Brain microvascular endothelial cell (primary cell): ENCODE data around the gene CLPTM1.

ENCODE experiments used
- DNase-seq: peaks from one replicate; pipeline ENCODE4 v3.0.0-alpha.2; 2020
- H3K27ac ChIP-seq: fragments of 250-450 bp; sonication (Bioruptor Pico); 2 replicates; pipeline ENCODE4 v1.5.1; 2020; ENCODE audit warnings: mild to moderate bottlenecking, moderate library complexity
- H3K27me3 ChIP-seq: fragments of 250-450 bp; sonication (Bioruptor Pico); replicated peaks from 2 replicates; pipeline ENCODE4 v1.5.1; 2020; ENCODE audit warnings: mild to moderate bottlenecking
- H3K36me3 ChIP-seq: fragments of 250-450 bp; sonication (Bioruptor Pico); replicated peaks from 2 replicates; pipeline ENCODE4 v1.5.1; 2020; ENCODE audit warnings: mild to moderate bottlenecking
- H3K4me3 ChIP-seq: 2 replicates; pipeline ENCODE4 v1.5.1; 2011; ENCODE audit warnings: low read depth, mild to moderate bottlenecking, control low read depth, low read length, moderate library complexity
- in situ Hi-C: cut with HindIII; loops from 2 replicates; pipeline ENCODE4 v1.10.0; 2017; ENCODE audit warnings: low sequenced_read_pairs, low pct_ligation_motif_present
- TF ChIP-seq, protein P1 (sequence below): IDR thresholded peaks from 2 replicates; pipeline ENCODE4 v1.5.1; 2011; ENCODE audit warnings: low read depth, mild to moderate bottlenecking, moderate library complexity, low read length, control low read depth, inconsistent platforms; ENCODE audit errors: missing control alignments

Gene CLPTM1

DNA sequence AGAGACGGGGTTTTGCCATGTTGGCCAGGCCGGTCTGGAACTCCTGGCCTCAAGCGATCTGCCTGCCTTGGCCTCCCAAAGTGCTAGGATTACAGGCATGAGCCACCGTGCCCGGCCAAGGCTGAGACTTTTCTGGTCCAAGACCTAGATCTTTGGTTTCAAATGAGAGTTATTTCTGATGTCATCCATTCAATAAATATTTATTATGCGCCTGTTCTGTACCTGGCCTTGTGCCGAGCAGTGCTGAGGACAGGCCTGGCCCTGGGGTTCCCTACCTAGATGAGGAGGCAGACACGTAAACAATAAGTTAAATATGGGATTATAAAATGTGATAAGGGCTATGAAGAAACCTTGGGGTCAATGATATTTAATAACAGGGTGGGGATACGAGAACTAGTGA is 50.6 kb downstream of the CLPTM1 start:
- DNase-seq = no peak
- no peaks in the 10 kb centered on the region for H3K27me3 ChIP-seq
- H3K4me3 ChIP-seq = no peak overlapping the region
- H3K36me3 ChIP-seq = peaks cover 27% of the 10 kb centered on the region
- in situ Hi-C loops = no loop called here
- H3K27ac ChIP-seq = no peak overlapping the region
- TF ChIP-seq, protein P1, sequence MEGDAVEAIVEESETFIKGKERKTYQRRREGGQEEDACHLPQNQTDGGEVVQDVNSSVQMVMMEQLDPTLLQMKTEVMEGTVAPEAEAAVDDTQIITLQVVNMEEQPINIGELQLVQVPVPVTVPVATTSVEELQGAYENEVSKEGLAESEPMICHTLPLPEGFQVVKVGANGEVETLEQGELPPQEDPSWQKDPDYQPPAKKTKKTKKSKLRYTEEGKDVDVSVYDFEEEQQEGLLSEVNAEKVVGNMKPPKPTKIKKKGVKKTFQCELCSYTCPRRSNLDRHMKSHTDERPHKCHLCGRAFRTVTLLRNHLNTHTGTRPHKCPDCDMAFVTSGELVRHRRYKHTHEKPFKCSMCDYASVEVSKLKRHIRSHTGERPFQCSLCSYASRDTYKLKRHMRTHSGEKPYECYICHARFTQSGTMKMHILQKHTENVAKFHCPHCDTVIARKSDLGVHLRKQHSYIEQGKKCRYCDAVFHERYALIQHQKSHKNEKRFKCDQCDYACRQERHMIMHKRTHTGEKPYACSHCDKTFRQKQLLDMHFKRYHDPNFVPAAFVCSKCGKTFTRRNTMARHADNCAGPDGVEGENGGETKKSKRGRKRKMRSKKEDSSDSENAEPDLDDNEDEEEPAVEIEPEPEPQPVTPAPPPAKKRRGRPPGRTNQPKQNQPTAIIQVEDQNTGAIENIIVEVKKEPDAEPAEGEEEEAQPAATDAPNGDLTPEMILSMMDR = no peak

DNA sequence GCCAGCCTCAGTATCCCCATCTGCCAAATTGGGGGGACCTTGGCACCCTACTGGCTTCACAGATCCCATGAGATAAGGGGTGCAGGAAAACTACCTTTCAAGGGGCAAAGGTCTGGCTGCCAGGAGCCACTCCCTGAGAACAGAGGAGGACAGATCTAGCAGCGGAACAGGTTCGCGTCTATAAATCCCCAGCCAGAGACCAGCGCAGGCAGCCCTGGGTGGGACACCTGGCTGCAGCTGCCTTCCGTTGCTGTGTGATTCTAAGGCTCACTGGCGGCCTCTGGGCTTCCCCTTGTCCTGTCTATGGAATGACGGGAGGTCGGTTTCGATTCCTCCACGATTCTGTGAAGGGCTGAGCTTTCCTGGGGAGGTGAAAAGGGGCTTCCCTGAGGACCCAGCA is 53.4 kb downstream of the CLPTM1 start:
- no peak for DNase-seq
- Histone ChIP-seq H3K27ac (no peak overlapping the region), H3K4me3 (no peak overlapping the region), H3K36me3 (peaks cover 44% of the 10 kb centered on the region), H3K27me3 (no peaks in the 10 kb centered on the region)
- TF ChIP-seq, protein P1 = no peak
- in situ Hi-C loops = no loop called here

DNA sequence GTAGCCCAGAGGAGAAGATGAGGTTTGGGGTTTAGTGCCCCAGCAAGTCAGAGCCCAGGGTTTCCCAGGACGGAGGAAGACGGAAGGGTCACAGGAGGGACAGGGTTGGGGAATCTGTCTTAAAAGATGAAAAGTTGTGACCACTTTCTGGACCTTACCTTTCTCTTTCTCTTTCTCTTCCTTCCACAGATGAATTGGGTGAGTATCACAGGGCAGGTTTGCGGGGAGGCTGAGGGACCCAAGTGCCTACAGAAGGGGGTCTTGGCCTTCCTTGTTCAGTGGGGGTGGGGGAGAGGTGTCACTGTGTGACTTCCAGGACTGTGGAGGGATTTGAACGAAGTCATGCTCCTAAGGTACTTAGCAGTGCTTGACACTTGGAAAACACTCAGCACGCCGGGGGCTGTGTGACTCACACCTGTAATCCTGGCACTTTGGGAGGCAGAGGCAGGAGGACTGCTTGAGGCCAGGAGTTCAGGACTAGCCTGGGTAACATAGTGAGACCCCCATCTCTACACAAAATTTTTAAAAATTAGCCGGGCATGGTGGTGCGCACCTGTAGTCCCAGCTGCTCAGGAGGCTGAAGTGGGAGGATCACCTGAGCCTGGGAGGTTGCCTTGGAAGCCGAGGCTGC is 54.6 kb downstream of the CLPTM1 start:
- in situ Hi-C loops = no loop called here
- Histone ChIP-seq H3K4me3 (no peak overlapping the region), H3K27me3 (no peaks in the 10 kb centered on the region), H3K36me3 (peaks cover 43% of the 10 kb centered on the region), H3K27ac (no peak overlapping the region)
- no peak for DNase-seq
- TF ChIP-seq, protein P1 = no peak

DNA sequence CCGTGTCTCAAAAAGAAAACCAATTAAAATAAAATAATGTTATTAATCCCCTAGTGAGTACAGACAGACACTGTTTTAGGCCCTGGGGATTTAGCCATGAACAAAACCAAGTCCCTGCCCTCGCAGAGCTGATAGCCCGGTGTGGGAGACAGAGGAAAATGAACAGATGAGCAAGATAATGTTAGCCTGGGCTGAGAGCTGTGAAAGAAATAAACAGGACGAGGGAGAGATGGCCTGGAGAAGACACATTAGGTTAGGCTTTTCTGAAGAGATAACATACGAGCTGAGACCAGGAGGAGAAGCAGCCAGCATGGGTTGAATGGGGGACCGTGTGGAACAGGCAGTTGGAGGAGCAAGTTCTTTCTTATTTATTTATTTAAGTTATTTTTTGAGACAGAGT is 55.1 kb downstream of the CLPTM1 start:
- H3K4me3 ChIP-seq = no peak overlapping the region
- in situ Hi-C loops = no loop called here
- H3K36me3 ChIP-seq = peaks cover 45% of the 10 kb centered on the region
- TF ChIP-seq, protein P1 = no peak
- H3K27me3 ChIP-seq = no peaks in the 10 kb centered on the region
- no peak for DNase-seq
- no peak overlapping the region for H3K27ac ChIP-seq

DNA sequence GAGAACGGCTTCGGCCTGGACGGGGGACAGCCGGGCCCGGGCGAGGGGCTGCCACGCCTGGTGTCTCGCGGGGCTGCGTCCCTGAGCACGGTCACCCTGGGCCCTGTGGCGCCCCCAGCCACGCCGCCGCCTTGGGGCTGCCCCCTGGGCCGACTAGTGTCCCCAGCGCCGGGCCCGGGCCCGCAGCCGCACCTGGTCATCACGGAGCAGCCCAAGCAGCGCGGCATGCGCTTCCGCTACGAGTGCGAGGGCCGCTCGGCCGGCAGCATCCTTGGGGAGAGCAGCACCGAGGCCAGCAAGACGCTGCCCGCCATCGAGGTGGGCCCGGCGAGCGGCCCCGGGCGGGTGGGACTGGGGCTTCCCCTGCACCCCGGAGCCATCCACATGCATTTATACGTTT is 56.8 kb downstream of the CLPTM1 start:
- no peak for DNase-seq
- Histone ChIP-seq H3K36me3 (peaks cover 39% of the 10 kb centered on the region), H3K27me3 (no peaks in the 10 kb centered on the region), H3K27ac (no peak overlapping the region), H3K4me3 (no peak overlapping the region)
- in situ Hi-C loops = no loop called here
- TF ChIP-seq, protein P1 = no peak
